Measurements from ENCODE around the gene LHX2. TPM values are rescaled to one million over a fixed set of nuclear protein-coding genes. Genes with fewer than 3 reads are reported as not detected.

Gene LHX2
- total and polyA plus RNA-seq, 2 experiments from 2014 or later = 1.7 TPM; not detected in 1

- peaks cover 92% of the 10 kb centered on the region for H3K27me3 Mint-ChIP-seq (ENCODE audit: insufficient read depth, low read depth, poor library complexity)
- H3K79me2 ChIP-seq (replicated peaks; ENCODE audit: insufficient read depth) = no peaks in the 10 kb centered on the region
- no peaks in the 10 kb centered on the region for H3K9me2 ChIP-seq (ENCODE audit: insufficient read depth)
- no peak overlapping the region for H3K4me3 ChIP-seq
- H4K20me1 ChIP-seq (replicated peaks; ENCODE audit: insufficient read depth) = peaks cover 45% of the 10 kb centered on the region
- TF ChIP-seq ZNF114 (CRISPR knock-in tag; IDR thresholded peaks at IDR 0.05) (no peak), STAT1 (IDR thresholded peaks at IDR 0.05; ENCODE audit: unreplicated experiment) (no peak), ZNF462 (CRISPR knock-in tag; IDR thresholded peaks at IDR 0.05) (no peak), JUNB (IDR thresholded peaks at IDR 0.05; ENCODE audit: unreplicated experiment) (no peak), EZH2phosphoT487 (IDR thresholded peaks at IDR 0.05; ENCODE audit: unreplicated experiment) (peak; percentile 91), EZH2 (IDR thresholded peaks at IDR 0.05; ENCODE audit: low read depth, unreplicated experiment) (peak; percentile 92), POLR2AphosphoS5 (IDR thresholded peaks at IDR 0.05; ENCODE audit: low read depth) (no peak), NANOG (IDR thresholded peaks at IDR 0.05; ENCODE audit: borderline replicate concordance) (no peak), CREB1 (CRISPR knock-in tag; IDR thresholded peaks at IDR 0.05; ENCODE audit: low read depth) (no peak), ZNF331 (CRISPR knock-in tag; IDR thresholded peaks at IDR 0.05; ENCODE audit: low read depth) (no peak)
- TF ChIP-seq, protein P1, sequence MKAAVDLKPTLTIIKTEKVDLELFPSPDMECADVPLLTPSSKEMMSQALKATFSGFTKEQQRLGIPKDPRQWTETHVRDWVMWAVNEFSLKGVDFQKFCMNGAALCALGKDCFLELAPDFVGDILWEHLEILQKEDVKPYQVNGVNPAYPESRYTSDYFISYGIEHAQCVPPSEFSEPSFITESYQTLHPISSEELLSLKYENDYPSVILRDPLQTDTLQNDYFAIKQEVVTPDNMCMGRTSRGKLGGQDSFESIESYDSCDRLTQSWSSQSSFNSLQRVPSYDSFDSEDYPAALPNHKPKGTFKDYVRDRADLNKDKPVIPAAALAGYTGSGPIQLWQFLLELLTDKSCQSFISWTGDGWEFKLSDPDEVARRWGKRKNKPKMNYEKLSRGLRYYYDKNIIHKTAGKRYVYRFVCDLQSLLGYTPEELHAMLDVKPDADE (IDR thresholded peaks at IDR 0.05) = no peak
- TF ChIP-seq, protein P2, sequence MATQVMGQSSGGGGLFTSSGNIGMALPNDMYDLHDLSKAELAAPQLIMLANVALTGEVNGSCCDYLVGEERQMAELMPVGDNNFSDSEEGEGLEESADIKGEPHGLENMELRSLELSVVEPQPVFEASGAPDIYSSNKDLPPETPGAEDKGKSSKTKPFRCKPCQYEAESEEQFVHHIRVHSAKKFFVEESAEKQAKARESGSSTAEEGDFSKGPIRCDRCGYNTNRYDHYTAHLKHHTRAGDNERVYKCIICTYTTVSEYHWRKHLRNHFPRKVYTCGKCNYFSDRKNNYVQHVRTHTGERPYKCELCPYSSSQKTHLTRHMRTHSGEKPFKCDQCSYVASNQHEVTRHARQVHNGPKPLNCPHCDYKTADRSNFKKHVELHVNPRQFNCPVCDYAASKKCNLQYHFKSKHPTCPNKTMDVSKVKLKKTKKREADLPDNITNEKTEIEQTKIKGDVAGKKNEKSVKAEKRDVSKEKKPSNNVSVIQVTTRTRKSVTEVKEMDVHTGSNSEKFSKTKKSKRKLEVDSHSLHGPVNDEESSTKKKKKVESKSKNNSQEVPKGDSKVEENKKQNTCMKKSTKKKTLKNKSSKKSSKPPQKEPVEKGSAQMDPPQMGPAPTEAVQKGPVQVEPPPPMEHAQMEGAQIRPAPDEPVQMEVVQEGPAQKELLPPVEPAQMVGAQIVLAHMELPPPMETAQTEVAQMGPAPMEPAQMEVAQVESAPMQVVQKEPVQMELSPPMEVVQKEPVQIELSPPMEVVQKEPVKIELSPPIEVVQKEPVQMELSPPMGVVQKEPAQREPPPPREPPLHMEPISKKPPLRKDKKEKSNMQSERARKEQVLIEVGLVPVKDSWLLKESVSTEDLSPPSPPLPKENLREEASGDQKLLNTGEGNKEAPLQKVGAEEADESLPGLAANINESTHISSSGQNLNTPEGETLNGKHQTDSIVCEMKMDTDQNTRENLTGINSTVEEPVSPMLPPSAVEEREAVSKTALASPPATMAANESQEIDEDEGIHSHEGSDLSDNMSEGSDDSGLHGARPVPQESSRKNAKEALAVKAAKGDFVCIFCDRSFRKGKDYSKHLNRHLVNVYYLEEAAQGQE (IDR thresholded peaks at IDR 0.05; ENCODE audit: unreplicated experiment) = no peak
- TF ChIP-seq, protein P3, sequence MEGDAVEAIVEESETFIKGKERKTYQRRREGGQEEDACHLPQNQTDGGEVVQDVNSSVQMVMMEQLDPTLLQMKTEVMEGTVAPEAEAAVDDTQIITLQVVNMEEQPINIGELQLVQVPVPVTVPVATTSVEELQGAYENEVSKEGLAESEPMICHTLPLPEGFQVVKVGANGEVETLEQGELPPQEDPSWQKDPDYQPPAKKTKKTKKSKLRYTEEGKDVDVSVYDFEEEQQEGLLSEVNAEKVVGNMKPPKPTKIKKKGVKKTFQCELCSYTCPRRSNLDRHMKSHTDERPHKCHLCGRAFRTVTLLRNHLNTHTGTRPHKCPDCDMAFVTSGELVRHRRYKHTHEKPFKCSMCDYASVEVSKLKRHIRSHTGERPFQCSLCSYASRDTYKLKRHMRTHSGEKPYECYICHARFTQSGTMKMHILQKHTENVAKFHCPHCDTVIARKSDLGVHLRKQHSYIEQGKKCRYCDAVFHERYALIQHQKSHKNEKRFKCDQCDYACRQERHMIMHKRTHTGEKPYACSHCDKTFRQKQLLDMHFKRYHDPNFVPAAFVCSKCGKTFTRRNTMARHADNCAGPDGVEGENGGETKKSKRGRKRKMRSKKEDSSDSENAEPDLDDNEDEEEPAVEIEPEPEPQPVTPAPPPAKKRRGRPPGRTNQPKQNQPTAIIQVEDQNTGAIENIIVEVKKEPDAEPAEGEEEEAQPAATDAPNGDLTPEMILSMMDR (conservative IDR thresholded peaks at IDR 0.05; ENCODE audit: low read depth in 2 of 2) = no peak
- no peak overlapping the region for H3K27ac Mint-ChIP-seq
- ATAC-seq = peak; percentile 6; the same call in 2 of the 3 replicates
- no peaks in the 10 kb centered on the region for H3K36me3 Mint-ChIP-seq (ENCODE audit: low read depth)
- peaks cover 59% of the 10 kb centered on the region for H3K4me1 Mint-ChIP-seq
- H3K4me1 ChIP-seq (ENCODE audit: insufficient read depth) = peaks cover 57% of the 10 kb centered on the region
- H3K4me3 Mint-ChIP-seq = peak overlapping the region; percentile 69
- H3K27me3 ChIP-seq (ENCODE audit: insufficient read depth) = peaks cover 94% of the 10 kb centered on the region
- no peaks in the 10 kb centered on the region; the same call in 2 of the 3 replicates for H3K9me3 Mint-ChIP-seq
- 0 out of 2 replicates have a peak overlapping the region, but pooled peaks have one; percentile 48 for H3K4me2 ChIP-seq
- no peak overlapping the region for H2AFZ ChIP-seq
- peaks cover 21% of the 10 kb centered on the region for H3F3A ChIP-seq (replicated peaks; ENCODE audit: low read depth)
- DNase-seq (ENCODE audit: low spot score) = peak; percentile 24
- no peak overlapping the region for H3K27ac ChIP-seq (ENCODE audit: low read depth)
- H3K36me3 ChIP-seq (ENCODE audit: insufficient read depth) = no peaks in the 10 kb centered on the region
These were observed 11.3 kb upstream of the LHX2 start for GRCh38 chr9:124000161-124000783.

Data from GM23338 (cell line).